IMR-90 (cell line): ENCODE measurements around the gene CABCOCO1.

Experiments used
- CTCF ChIP-seq: conservative IDR thresholded peaks from 2 replicates; pipeline ENCODE4 v1.5.1; 2012; ENCODE audit warnings: mild to moderate bottlenecking, low read depth, low read length, improper control_type of control experiment
- POLR2A ChIP-seq: IDR thresholded peaks from 2 replicates; pipeline ENCODE4 v1.6.1; 2012; ENCODE audit warnings: mild to moderate bottlenecking, low read depth, low read length

- TF ChIP-seq CTCF (no peak), POLR2A (no peak)
These were observed 42.2 kb upstream of the CABCOCO1 start for GRCh38 chr10:61620506-61620905.
